ENCODE results near the gene PGP. TPM values are rescaled to one million over a fixed set of nuclear protein-coding genes. Genes with fewer than 3 reads are reported as not detected.

The PGP gene
- total and polyA plus RNA-seq, 8 donors: 9.3 to 90.4 (median 11.3) TPM

GRCh38 chr16:2194852-2195321 lies 19.8 kb downstream of the PGP start:
- no peak overlapping the region for H3K4me3 ChIP-seq
- TF ChIP-seq CTCF (IDR thresholded peaks at IDR 0.05) (peak in 4 of 7 experiments; percentile 27 to 64 (median 56)), EP300 (IDR thresholded peaks at IDR 0.05) (no peak), POLR2AphosphoS5 (IDR thresholded peaks at IDR 0.05) (peak in 1 of 3 donors; percentile 18), POLR2A (IDR thresholded peaks at IDR 0.05) (no peak)
- WGBS, 5 donors: 16 to 20% (median 18%) methylated on average over 9 to 10 of the region's 10 CpGs
- H3K36me3 ChIP-seq: no peaks in the 10 kb centered on the region
- peak; percentile 74 to 88 for DNase-seq
- H3K9me3 ChIP-seq: no peaks in the 10 kb centered on the region
- H3K27ac ChIP-seq: no peak overlapping the region
- intact Hi-C loops (cut with DNase I; ENCODE audit: low total_unique reads): loop anchor here (10.0 kb wide), 1 partner anchor 300 kb away; no protein-coding TSS in a partner anchor
- H3K27me3 ChIP-seq: peaks cover 6 to 59% (median 37%) of the 10 kb centered on the region in 3 donors
- H3K4me1 ChIP-seq: peaks cover 13 to 21% (median 19%) of the 10 kb centered on the region in 4 donors

GRCh38 chr16:2194166-2194834 lies 20.3 kb downstream of the PGP start:
- intact Hi-C loops (cut with DNase I; ENCODE audit: low total_unique reads): loop anchor here (10.0 kb wide), 1 partner anchor 301 kb away; no protein-coding TSS in a partner anchor
- Histone ChIP-seq H3K36me3 (no peaks in the 10 kb centered on the region), H3K4me3 (no peak overlapping the region), H3K9me3 (no peaks in the 10 kb centered on the region), H3K27ac (no peak overlapping the region), H3K27me3 (peaks cover 6 to 57% (median 37%) of the 10 kb centered on the region in 3 donors), H3K4me1 (peaks cover 13 to 21% (median 19%) of the 10 kb centered on the region in 4 donors)
- WGBS, 5 donors: 54 to 67% (median 63%) methylated on average over 12 to 16 of the region's 16 CpGs
- DNase-seq: peak in 1 of 2 donors; percentile 57
- TF ChIP-seq CTCF (IDR thresholded peaks at IDR 0.05): no peak
- no peak for TF ChIP-seq POLR2AphosphoS5 (IDR thresholded peaks at IDR 0.05)
- TF ChIP-seq EP300 (IDR thresholded peaks at IDR 0.05): no peak
- no peak for TF ChIP-seq POLR2A (IDR thresholded peaks at IDR 0.05)

GRCh38 chr16:2191446-2191706 lies 23.3 kb downstream of the PGP start:
- intact Hi-C loops (cut with DNase I; ENCODE audit: low total_unique reads): loop anchor here (10.0 kb wide), 1 partner anchor 303 kb away; no protein-coding TSS in a partner anchor
- DNase-seq: no peak
- H3K27ac ChIP-seq: no peak overlapping the region
- no peak overlapping the region for H3K4me3 ChIP-seq
- TF ChIP-seq POLR2A (IDR thresholded peaks at IDR 0.05): no peak
- no peak for TF ChIP-seq CTCF (IDR thresholded peaks at IDR 0.05)
- no peak for TF ChIP-seq EP300 (IDR thresholded peaks at IDR 0.05)
- no peak for TF ChIP-seq POLR2AphosphoS5 (IDR thresholded peaks at IDR 0.05)
- H3K9me3 ChIP-seq: no peaks in the 10 kb centered on the region
- 68 to 88% (median 84%) methylated on average over 3 to 11 of the region's 11 CpGs; no CpG with 5 or more reads in 1 of the 5 donors for WGBS, 5 donors
- peaks cover 0 to 30% (median 23%) of the 10 kb centered on the region in 3 donors for H3K27me3 ChIP-seq
- H3K4me1 ChIP-seq: peaks cover 13 to 18% (median 14%) of the 10 kb centered on the region in 4 donors
- H3K36me3 ChIP-seq: no peaks in the 10 kb centered on the region

- Histone ChIP-seq H3K36me3 (no peaks in the 10 kb centered on the region), H3K27ac (no peak overlapping the region), H3K9me3 (no peaks in the 10 kb centered on the region), H3K27me3 (peaks cover 0 to 25% (median 19%) of the 10 kb centered on the region in 3 donors), H3K4me1 (peaks cover 9 to 14% (median 10%) of the 10 kb centered on the region in 4 donors), H3K4me3 (no peak overlapping the region)
- intact Hi-C loops (cut with DNase I; ENCODE audit: low total_unique reads): loop anchor here (10.0 kb wide), 1 partner anchor 304 kb away; no protein-coding TSS in a partner anchor
- WGBS, 5 donors: 75 to 80% (median 76%) methylated on average over 16 to 25 of the region's 25 CpGs
- no peak for DNase-seq
- TF ChIP-seq POLR2AphosphoS5 (IDR thresholded peaks at IDR 0.05) (no peak), EP300 (IDR thresholded peaks at IDR 0.05) (no peak), POLR2A (IDR thresholded peaks at IDR 0.05) (no peak), CTCF (IDR thresholded peaks at IDR 0.05) (no peak)
Measured at GRCh38 chr16:2190659-2191445, 23.8 kb downstream of the PGP start.
